Neuronal stem cell (in vitro differentiated cells): Measurements from ENCODE around the gene NAMPT.

Source experiments
- DNase-seq: peaks from one replicate; pipeline ENCODE4 v3.0.0-alpha.2; 2013; ENCODE audit warnings: low spot score
- H2AFZ ChIP-seq: one replicate; pipeline ENCODE4 v1.6.1; 2013; ENCODE audit warnings: mild to moderate bottlenecking, low read length, inconsistent platforms
- H2AK5ac ChIP-seq: 2 replicates; pipeline ENCODE4 v1.6.1; 2013; ENCODE audit warnings: low read depth, mild to moderate bottlenecking, inconsistent platforms, low read length, moderate library complexity, mixed read lengths
- H2BK120ac ChIP-seq: 2 replicates; pipeline ENCODE4 v1.6.1; 2013; ENCODE audit warnings: low read depth, mild to moderate bottlenecking, inconsistent platforms, low read length, moderate library complexity, mixed read lengths
- H2BK12ac ChIP-seq: one replicate; pipeline ENCODE4 v1.6.1; 2013; ENCODE audit warnings: low read length, inconsistent platforms
- H2BK15ac ChIP-seq: 2 replicates; pipeline ENCODE4 v1.6.1; 2013; ENCODE audit warnings: mild to moderate bottlenecking, low read length, inconsistent platforms, mixed read lengths
- H2BK5ac ChIP-seq: one replicate; pipeline ENCODE4 v1.6.1; 2013; ENCODE audit warnings: inconsistent platforms, mild to moderate bottlenecking, low read length, moderate library complexity
- H3K14ac ChIP-seq: one replicate; pipeline ENCODE4 v1.6.1; 2013; ENCODE audit warnings: low read length, inconsistent platforms
- H3K18ac ChIP-seq: 2 replicates; pipeline ENCODE4 v1.6.1; 2013; ENCODE audit warnings: low read length, inconsistent platforms
- H3K23ac ChIP-seq: 2 replicates; pipeline ENCODE4 v1.6.1; 2013; ENCODE audit warnings: low read depth, mild to moderate bottlenecking, mixed read lengths, low read length, inconsistent platforms; ENCODE audit not compliant: poor library complexity
- H3K27ac ChIP-seq: replicated peaks from 3 replicates; pipeline ENCODE4 v1.5.1; 2013; ENCODE audit warnings: low read length, inconsistent platforms
- H3K27me3 ChIP-seq, 3 experiments: 2 replicates each; pipeline ENCODE4 v1.6.1; 2013; ENCODE audit warnings: low read length in 3 of 3, mild to moderate bottlenecking in 2 of 3, inconsistent platforms in 1 of 3, low read depth in 1 of 3, mixed read lengths in 1 of 3, moderate library complexity in 1 of 3; ENCODE audit not compliant: control insufficient read depth in 3 of 3, insufficient read depth in 3 of 3
- H3K36me3 ChIP-seq, 2 donors: replicated peaks in 1 of 2; 2 replicates each; pipeline ENCODE4 v1.6.1; 2013; ENCODE audit warnings: low read length in 2 of 2; ENCODE audit not compliant: control insufficient read depth in 2 of 2, insufficient read depth in 2 of 2
- H3K4ac ChIP-seq: 2 replicates; pipeline ENCODE4 v1.6.1; 2013; ENCODE audit warnings: inconsistent platforms, mild to moderate bottlenecking, low read length, moderate library complexity
- H3K4me1 ChIP-seq, 2 donors: 1 replicate in 1 of 2; 2 replicates in 1 of 2; pipeline ENCODE4 v1.6.1; 2013; ENCODE audit warnings: low read length in 2 of 2, low read depth in 1 of 2; ENCODE audit not compliant: control insufficient read depth in 2 of 2, insufficient read depth in 1 of 2
- H3K4me2 ChIP-seq: one replicate; pipeline ENCODE4 v1.6.1; 2013; ENCODE audit warnings: mild to moderate bottlenecking, low read length, inconsistent platforms; ENCODE audit not compliant: insufficient read depth, poor library complexity, severe bottlenecking
- H3K4me3 ChIP-seq, 2 donors: 2 replicates each; pipeline ENCODE4 v1.5.1; 2013; ENCODE audit warnings: low read length in 2 of 2, mild to moderate bottlenecking in 2 of 2, inconsistent platforms in 1 of 2, moderate library complexity in 1 of 2
- H3K79me1 ChIP-seq: one replicate; pipeline ENCODE4 v1.6.1; 2013; ENCODE audit warnings: low read depth, mild to moderate bottlenecking, inconsistent platforms, low read length, moderate library complexity
- H3K9ac ChIP-seq: one replicate; pipeline ENCODE4 v1.6.1; 2013; ENCODE audit warnings: mild to moderate bottlenecking, low read depth, low read length, inconsistent platforms; ENCODE audit not compliant: poor library complexity
- H3K9me3 ChIP-seq, 2 donors: replicated peaks in 1 of 2; 2 replicates each; pipeline versions ENCODE3 to v1.6.1; 2013; ENCODE audit warnings: low read length in 2 of 2, mild to moderate bottlenecking in 2 of 2, inconsistent platforms in 1 of 2, low read depth in 1 of 2, mixed read lengths in 1 of 2, moderate library complexity in 1 of 2; ENCODE audit not compliant: control insufficient read depth in 2 of 2, insufficient read depth in 1 of 2
- H4K8ac ChIP-seq: one replicate; pipeline ENCODE4 v1.6.1; 2013; ENCODE audit warnings: low read depth, mild to moderate bottlenecking, inconsistent platforms, low read length, moderate library complexity
- H4K91ac ChIP-seq: one replicate; pipeline ENCODE4 v1.6.1; 2013; ENCODE audit warnings: low read length, low read depth, mild to moderate bottlenecking, inconsistent platforms; ENCODE audit not compliant: poor library complexity
- WGBS, 2 donors: extraction: QIAGEN DNeasy Blood & Tissue Kit; methylation state at CpG; one replicate each; pipeline ENCODE4 v1.1.7; 2013; ENCODE audit warnings: missing lambda C conversion rate in 2 of 2, mixed read lengths in 1 of 2; ENCODE audit not compliant: insufficient read length in 2 of 2, insufficient replicate concordance in 1 of 2; ENCODE audit errors: extremely low coverage in 2 of 2; 5-methylcytosine and 5-hydroxymethylcytosine counted together

NAMPT gene

DNA sequence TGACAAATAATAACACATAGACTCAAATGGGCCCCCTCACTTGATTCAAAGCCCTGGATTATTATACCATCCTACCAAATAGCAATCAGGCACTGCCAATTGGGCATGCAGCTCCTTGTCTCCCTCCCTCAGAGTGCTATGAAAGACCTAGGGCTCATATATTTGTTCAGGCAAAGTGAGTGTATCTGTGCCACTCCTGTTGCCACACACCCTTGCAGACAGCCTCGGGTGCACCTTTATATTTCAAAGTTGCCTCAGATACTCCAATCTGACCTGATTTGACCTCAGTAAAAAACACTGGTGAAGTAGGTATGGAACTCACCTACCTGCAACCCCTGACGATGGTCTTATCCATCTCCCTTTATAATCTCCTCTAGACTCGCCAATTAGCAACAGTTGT lies 3.0 kb upstream of the NAMPT start:
- no peak overlapping the region for H3K27ac ChIP-seq
- no peak overlapping the region for H3K18ac ChIP-seq
- peaks cover 3% of the 10 kb centered on the region in 2 donors for H3K4me1 ChIP-seq
- no CpG with 5 or more reads among the region's 3 CpGs for WGBS, 2 donors
- H3K27me3 ChIP-seq = peaks cover 0 to 20% (median 0%) of the 10 kb centered on the region in 3 experiments
- no peak overlapping the region for H2BK12ac ChIP-seq
- no peak overlapping the region for H4K8ac ChIP-seq
- H3K4me2 ChIP-seq = no peak overlapping the region
- H3K4ac ChIP-seq = no peak overlapping the region
- no peaks in the 10 kb centered on the region for H3K79me1 ChIP-seq
- H3K9ac ChIP-seq = no peak overlapping the region
- no peak overlapping the region for H2BK120ac ChIP-seq
- H3K23ac ChIP-seq = no peak overlapping the region
- no peak overlapping the region for H4K91ac ChIP-seq
- H2BK5ac ChIP-seq = no peak overlapping the region
- H3K9me3 ChIP-seq = no peaks in the 10 kb centered on the region
- no peak overlapping the region for H2AK5ac ChIP-seq
- H3K4me3 ChIP-seq = no peak overlapping the region
- H2AFZ ChIP-seq = no peak overlapping the region
- H3K36me3 ChIP-seq = no peaks in the 10 kb centered on the region
- no peak for DNase-seq
- H2BK15ac ChIP-seq = no peak overlapping the region
- no peak overlapping the region for H3K14ac ChIP-seq

DNA sequence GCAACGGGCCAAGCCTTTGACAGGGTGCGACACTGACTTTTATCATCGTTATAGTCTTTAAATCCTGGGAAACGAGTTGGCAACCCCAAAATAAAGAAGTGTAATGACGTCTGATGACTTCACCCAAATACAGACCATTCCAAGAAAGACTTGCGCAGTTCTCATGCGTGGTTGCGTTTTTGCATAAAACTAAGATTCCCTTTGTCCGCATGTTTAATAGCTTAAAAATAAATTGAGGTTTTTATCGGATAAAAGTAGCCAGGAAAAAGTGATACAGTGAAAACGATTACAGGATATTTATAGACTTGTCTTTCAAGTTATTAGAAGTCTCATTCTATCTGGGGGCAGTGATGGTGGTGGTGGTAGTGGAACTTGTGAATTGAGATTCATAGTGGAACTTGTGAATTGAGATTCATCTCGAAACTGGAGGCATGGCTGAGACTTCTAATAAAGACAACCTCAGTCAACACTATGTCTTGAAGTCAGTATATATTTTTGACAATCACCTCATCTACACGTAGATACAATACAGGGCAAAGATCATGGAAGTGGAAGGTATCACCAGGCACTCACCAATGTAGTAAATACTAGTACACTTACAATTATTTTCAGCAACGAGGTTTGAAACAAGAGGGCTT lies 1.2 kb upstream of the NAMPT start:
- no peak overlapping the region for H3K18ac ChIP-seq

DNA sequence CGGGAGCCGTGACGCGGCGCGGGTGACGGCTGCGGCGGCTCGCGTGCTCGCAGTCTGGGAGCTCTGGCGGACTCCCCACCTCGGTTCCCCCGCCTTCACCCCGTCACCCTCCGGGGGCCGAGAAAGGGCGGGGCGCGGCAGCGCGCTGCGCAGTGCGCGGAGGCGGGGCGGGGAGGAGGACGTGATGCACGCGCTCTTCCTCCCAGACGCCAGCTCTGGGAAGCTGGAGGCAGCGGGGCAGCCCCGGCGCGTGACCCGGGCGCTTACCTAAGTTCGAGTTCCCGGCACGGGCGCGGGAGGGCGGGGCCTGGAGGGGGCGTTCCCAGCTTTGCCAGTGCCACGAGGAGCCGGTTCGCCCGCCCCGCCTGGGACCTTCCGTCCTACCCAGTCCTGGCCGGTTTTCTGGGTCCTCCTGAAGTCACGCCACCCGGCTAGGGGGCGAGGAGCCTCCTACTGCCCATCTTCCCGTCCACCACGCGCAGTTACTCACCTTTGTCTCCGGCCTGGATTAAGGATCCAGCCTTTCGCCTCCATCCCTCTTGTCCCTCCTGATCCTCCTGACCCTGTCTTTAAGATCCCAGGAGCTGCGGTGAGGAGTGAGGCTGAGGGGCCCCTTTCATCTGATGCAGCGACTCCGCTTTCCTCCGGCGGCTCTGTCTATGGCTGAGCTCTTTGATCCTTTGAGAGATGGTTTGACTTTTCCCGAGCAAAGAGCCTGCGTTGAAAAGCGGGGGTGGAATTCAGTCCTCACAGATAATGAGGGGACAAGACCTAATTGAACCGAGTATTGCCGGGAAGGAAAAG lies 470 bp upstream of the NAMPT start:
- Histone ChIP-seq H3K79me1 (no peaks in the 10 kb centered on the region), H2BK5ac (peak overlapping the region; percentile 93), H3K23ac (peak overlapping the region; percentile 98), H3K4me1 (peaks cover 3 to 5% of the 10 kb centered on the region in 2 donors), H3K14ac (no peak overlapping the region), H2BK12ac (no peak overlapping the region), H3K18ac (peak overlapping the region; percentile 97), H3K9ac (peak overlapping the region; percentile 84), H3K27ac (peak overlapping the region; percentile 99), H3K4me3 (peak overlapping the region; percentile 61 to 90), H3K9me3 (no peaks in the 10 kb centered on the region), H2AFZ (peak overlapping the region; percentile 81), H2BK120ac (peak overlapping the region; percentile 81), H4K91ac (no peak overlapping the region), H4K8ac (no peak overlapping the region), H2BK15ac (no peak overlapping the region), H3K27me3 (peaks cover 0 to 3% (median 0%) of the 10 kb centered on the region in 3 experiments), H3K4ac (no peak overlapping the region), H3K36me3 (peaks cover 0 to 4% of the 10 kb centered on the region in 2 donors), H3K4me2 (peak overlapping the region; percentile 80), H2AK5ac (no peak overlapping the region)
- no CpG with 5 or more reads among the region's 70 CpGs for WGBS, 2 donors
- DNase-seq = peak; percentile 98

More for the DNA sequence above, 1.2 kb upstream of the NAMPT start:
- H3K27me3 ChIP-seq = peaks cover 0 to 9% (median 0%) of the 10 kb centered on the region in 3 experiments
- H4K8ac ChIP-seq = no peak overlapping the region
- no peak overlapping the region for H3K9ac ChIP-seq
- H2AFZ ChIP-seq = peak overlapping the region; percentile 81
- H3K4me1 ChIP-seq = peaks cover 3 to 5% of the 10 kb centered on the region in 2 donors
- WGBS, 2 donors = no CpG with 5 or more reads among the region's 14 CpGs
- no peak overlapping the region for H2BK12ac ChIP-seq
- H3K4ac ChIP-seq = no peak overlapping the region
- H3K27ac ChIP-seq = peak overlapping the region; percentile 99
- no peaks in the 10 kb centered on the region for H3K79me1 ChIP-seq
- peak overlapping the region; percentile 8 for H2BK5ac ChIP-seq
- H3K4me3 ChIP-seq = peak overlapping the region; percentile 61 to 80
- peaks cover 0 to 4% of the 10 kb centered on the region in 2 donors for H3K36me3 ChIP-seq
- no peaks in the 10 kb centered on the region for H3K9me3 ChIP-seq
- no peak overlapping the region for H2BK120ac ChIP-seq
- no peak overlapping the region for H2BK15ac ChIP-seq
- no peak overlapping the region for H2AK5ac ChIP-seq
- H4K91ac ChIP-seq = no peak overlapping the region
- no peak overlapping the region for H3K23ac ChIP-seq
- H3K4me2 ChIP-seq = peak overlapping the region; percentile 80
- DNase-seq = no peak
- H3K14ac ChIP-seq = no peak overlapping the region
